B cell (primary cell): ENCODE results near the gene ADM2. TPM values are rescaled to one million over a fixed set of nuclear protein-coding genes. Genes with fewer than 3 reads are reported as not detected.

Experiments
- ATAC-seq: fragments of 200-7000 bp; cut with Tn5 transposase; one replicate; pipeline ENCODE4 v1.10.0; 2021; ENCODE audit warnings: low read depth, mild to moderate bottlenecking, moderate number of reproducible peaks, moderate library complexity
- CTCF ChIA-PET: fragments of 350-600 bp; sonication (Branson Sonifier 250); formaldehyde crosslinking; loops from one replicate; lab custom pipeline; 2021; ENCODE audit warnings: antibody characterized with exemption, inconsistent platforms; lab: Charles Lee
- POLR2A ChIA-PET: fragments of 350-600 bp; sonication (Branson Sonifier 250); formaldehyde crosslinking; loops from one replicate; lab custom pipeline; 2021; ENCODE audit warnings: antibody characterized with exemption; lab: Charles Lee
- DNase-seq: peaks from one replicate; pipeline ENCODE4 v3.0.0; 2013
- H2AFZ ChIP-seq: 2 replicates; pipeline ENCODE4 v1.6.1; 2012; ENCODE audit warnings: mild to moderate bottlenecking, low read depth, low read length; ENCODE audit not compliant: insufficient read depth, poor library complexity, severe bottlenecking
- H3K27ac ChIP-seq, 2 donors: 1 replicate in 1 of 2; 2 replicates in 1 of 2; pipeline ENCODE4 v1.5.1; 2012 to 2013; ENCODE audit warnings: low read length in 2 of 2, mild to moderate bottlenecking in 2 of 2, moderate library complexity in 1 of 2
- H3K27me3 ChIP-seq, 4 experiments: fragments of 200-600 bp in 1 of 4; sonication (generic) in 1 of 4; replicated peaks in 1 of 4; 1 replicate in 2 of 4; 2 replicates in 2 of 4; pipeline versions ENCODE4 v1.6.1 to v1.7.0; 2013 to 2016; ENCODE audit warnings: low read length in 3 of 4, mild to moderate bottlenecking in 2 of 4, mixed read lengths in 1 of 4, moderate library complexity in 1 of 4; ENCODE audit not compliant: insufficient read depth in 4 of 4, control insufficient read depth in 3 of 4; ENCODE audit errors: control extremely low read depth in 1 of 4
- H3K36me3 ChIP-seq, 2 experiments: replicated peaks in 1 of 2; 1 replicate in 1 of 2; 2 replicates in 1 of 2; pipeline versions ENCODE4 v1.6.1 to v1.7.1; 2013; ENCODE audit warnings: low read length in 1 of 2; ENCODE audit not compliant: insufficient read depth in 2 of 2, control insufficient read depth in 1 of 2; ENCODE audit errors: control extremely low read depth in 1 of 2, extremely low read depth in 1 of 2
- H3K4me1 ChIP-seq, 2 donors: fragments of 200-600 bp in 1 of 2; sonication (generic) in 1 of 2; 1 replicate in 1 of 2; 2 replicates in 1 of 2; pipeline versions ENCODE4 v1.5.1 to v1.6.1; 2013 to 2017; ENCODE audit warnings: low read length in 2 of 2; ENCODE audit not compliant: control insufficient read depth in 2 of 2, insufficient read depth in 2 of 2
- H3K4me2 ChIP-seq: replicated peaks from 2 replicates; pipeline ENCODE3; 2012; ENCODE audit warnings: mild to moderate bottlenecking, low read depth, low read length; ENCODE audit not compliant: poor library complexity, severe bottlenecking
- H3K4me3 ChIP-seq, 5 experiments: fragments of 200-600 bp in 1 of 5; sonication (generic) in 1 of 5; 1 replicate in 3 of 5; 2 replicates in 2 of 5; pipeline versions ENCODE4 v1.5.1 to v1.7.0; 2011 to 2016; ENCODE audit warnings: low read length in 4 of 5, mild to moderate bottlenecking in 4 of 5, low read depth in 2 of 5, control low read depth in 1 of 5, moderate library complexity in 1 of 5; ENCODE audit not compliant: insufficient read depth in 1 of 5; ENCODE audit errors: control extremely low read depth in 1 of 5, extremely low read depth in 1 of 5
- H3K79me2 ChIP-seq: fragments of 200-600 bp; sonication (generic); one replicate; pipeline ENCODE4 v1.6.0; 2016; ENCODE audit warnings: low read length; ENCODE audit not compliant: control insufficient read depth, insufficient read depth
- H3K9ac ChIP-seq: fragments of 200-600 bp; sonication (generic); 2 replicates; pipeline ENCODE4 v1.6.1; 2017; ENCODE audit warnings: mild to moderate bottlenecking, low read length, moderate library complexity
- H3K9me3 ChIP-seq, 3 donors: one replicate each; pipeline versions ENCODE4 v1.6.1 to v1.7.1; 2013; ENCODE audit warnings: low read length in 2 of 3; ENCODE audit not compliant: control insufficient read depth in 2 of 3, insufficient read depth in 1 of 3; ENCODE audit errors: control extremely low read depth in 1 of 3
- H4K20me1 ChIP-seq: 2 replicates; pipeline ENCODE4 v1.6.0; 2012; ENCODE audit warnings: mild to moderate bottlenecking, low read length; ENCODE audit not compliant: insufficient read depth, control insufficient read depth, poor library complexity, severe bottlenecking
- H3K27ac Mint-ChIP-seq: one replicate; pipeline ENCODE4 v1.8.0; 2021; ENCODE audit warnings: mixed read lengths
- H3K27me3 Mint-ChIP-seq: one replicate; pipeline ENCODE4 v1.8.0; 2021; ENCODE audit warnings: mixed read lengths
- H3K4me1 Mint-ChIP-seq: one replicate; pipeline ENCODE4 v1.8.0; 2021; ENCODE audit warnings: mixed read lengths
- H3K4me3 Mint-ChIP-seq: one replicate; pipeline ENCODE4 v1.8.0; 2021; ENCODE audit warnings: mixed read lengths
- H3K9me3 Mint-ChIP-seq: one replicate; pipeline ENCODE4 v1.8.0; 2022; ENCODE audit warnings: mixed read lengths; ENCODE audit not compliant: insufficient read depth
- CTCF ChIP-seq: fragments of 200-600 bp; IDR thresholded peaks from one replicate; pipeline ENCODE4 v1.8.0; 2022; ENCODE audit warnings: antibody characterized with exemption, mild to moderate bottlenecking
- EZH2 ChIP-seq: IDR thresholded peaks from 2 replicates; pipeline ENCODE4 v1.6.1; 2012; ENCODE audit warnings: borderline replicate concordance, low read depth, mild to moderate bottlenecking, moderate library complexity, low read length; ENCODE audit not compliant: insufficient read depth, poor library complexity, severe bottlenecking
- WGBS: methylation state at CpG from one replicate; pipeline ENCODE4 v1.1.5; 2013; ENCODE audit warnings: missing lambda C conversion rate; ENCODE audit not compliant: insufficient coverage; 5-methylcytosine and 5-hydroxymethylcytosine counted together
- intact Hi-C: fragments of 100-400 bp; cut with micrococcal nuclease; formaldehyde crosslinking; loops from one replicate; pipeline ENCODE4 v1.10.0; 2022
- polyA plus RNA-seq: library from polyadenylated mRNA; depleted of rRNA; stranded (reverse); fragments of >200 nt; gene quantifications from 2 replicates; pipeline ENCODE4 v1.2.3, GENCODE V29; 2012
- total RNA-seq, 2 donors: library from RNA; stranded (reverse); fragments of 120-200 nt in 1 of 2; gene quantifications; 1 replicate in 1 of 2; 2 replicates in 1 of 2; pipeline versions ENCODE4 v1.2.3 to v1.2.4, GENCODE V29; 2013 to 2022

ADM2 gene
- total and polyA plus RNA-seq, 2 donors (not counting 1 experiment from before 2014, with no cell fraction given) = 0.67 to 3.7 TPM

- peak overlapping the region in 4 of 5 experiments; percentile 87 to 95 (median 95) for H3K4me3 ChIP-seq
- DNase-seq (no peak), ATAC-seq (no peak)
- peaks cover 0 to 9% (median 0%) of the 10 kb centered on the region in 3 donors for H3K9me3 ChIP-seq
- peak overlapping the region; percentile 62 for H2AFZ ChIP-seq
- peak overlapping the region; percentile 99 to 100 for H3K27ac ChIP-seq
- intact Hi-C loops = loop anchor here (1.0 kb wide), 3 partner anchors 7 to 89 kb away; partner anchors contain the start of gene SYCE3
- peak overlapping the region; percentile 84 for H3K4me2 ChIP-seq
- ChIA-PET CTCF (interaction anchor here (0.8 to 2.1 kb wide), 2 partner anchors 9 to 93 kb away, joined by 3 to 7 read pairs; no protein-coding TSS in a partner anchor), POLR2A (interaction anchor here (0.6 to 4.6 kb wide), 10 partner anchors 8 to 578 kb away, joined by 3 to 40 read pairs (median 6); partner anchors contain the start of genes LMF2, NCAPH2 and SYCE3)
- peak overlapping the region; percentile 97 for H3K9ac ChIP-seq
- Mint-ChIP-seq H3K4me3 (peak overlapping the region; percentile 95), H3K27me3 (no peaks in the 10 kb centered on the region), H3K4me1 (peaks cover 51% of the 10 kb centered on the region), H3K27ac (peak overlapping the region; percentile 99), H3K9me3 (no peaks in the 10 kb centered on the region)
- WGBS = 2% methylated on average over 46 of the region's 56 CpGs
- H3K79me2 ChIP-seq = peaks cover 17% of the 10 kb centered on the region
- no peaks in the 10 kb centered on the region for H4K20me1 ChIP-seq
- TF ChIP-seq CTCF (no peak), EZH2 (no peak)
- no peaks in the 10 kb centered on the region for H3K27me3 ChIP-seq
- peaks cover 18 to 65% of the 10 kb centered on the region in 2 donors for H3K4me1 ChIP-seq
- H3K36me3 ChIP-seq = no peaks in the 10 kb centered on the region
These were observed 50.8 kb downstream of the ADM2 start for GRCh38 chr22:50531962-50532674.
